CD4-positive, alpha-beta T cell treated with Interleukin-17A for 4 hours (primary cell): ENCODE data around the gene CCN2.

Source experiments
- DNase-seq: peaks from one replicate; pipeline ENCODE4 v3.0.0-alpha.2; 2020; ENCODE audit warnings: mixed read lengths

The CCN2 gene

GRCh38 chr6:131950767-131951575 lies at the start of gene CCN2:
CCN2 (minus strand) TSS chr6:131951372; CDS start chr6:131951172, 200 bp downstream.
- DNase-seq, result no peak

GRCh38 chr6:132000296-132000695 lies 49.1 kb upstream of the CCN2 start:
- DNase-seq, result no peak

- DNase-seq, result no peak
These were observed 48.5 kb upstream of the CCN2 start for GRCh38 chr6:131999545-132000146.

GRCh38 chr6:131998255-131998982 lies 47.2 kb upstream of the CCN2 start:
- no peak for DNase-seq

GRCh38 chr6:131997429-131998153 lies 46.4 kb upstream of the CCN2 start:
- no peak for DNase-seq

GRCh38 chr6:131995917-131996316 lies 44.7 kb upstream of the CCN2 start:
- DNase-seq, result no peak

GRCh38 chr6:131992557-131992956 lies 41.4 kb upstream of the CCN2 start:
- DNase-seq, result no peak

GRCh38 chr6:131989036-131989435 lies 37.9 kb upstream of the CCN2 start:
- no peak for DNase-seq

GRCh38 chr6:131982740-131983259 lies 31.6 kb upstream of the CCN2 start:
- DNase-seq, result no peak

- DNase-seq, result no peak
These were observed 30.4 kb upstream of the CCN2 start for GRCh38 chr6:131981624-131981978.

GRCh38 chr6:131980791-131981623 lies 29.8 kb upstream of the CCN2 start:
- DNase-seq, result no peak

- no peak for DNase-seq
These were observed 29.2 kb upstream of the CCN2 start for GRCh38 chr6:131980338-131980790.

- DNase-seq, result no peak
These were observed 28.6 kb upstream of the CCN2 start for GRCh38 chr6:131979515-131980337.

GRCh38 chr6:131978522-131978921 lies 27.4 kb upstream of the CCN2 start:
- DNase-seq, result no peak

GRCh38 chr6:131976545-131977061 lies 25.4 kb upstream of the CCN2 start:
- no peak for DNase-seq

- DNase-seq, result no peak
These were observed 21.6 kb upstream of the CCN2 start for GRCh38 chr6:131972741-131973140.

GRCh38 chr6:131970076-131970859 lies 19.1 kb upstream of the CCN2 start:
- no peak for DNase-seq

- no peak for DNase-seq
These were observed 17.5 kb upstream of the CCN2 start for GRCh38 chr6:131968656-131969055.

GRCh38 chr6:131967948-131968347 lies 16.8 kb upstream of the CCN2 start:
- DNase-seq, result no peak

GRCh38 chr6:131966443-131966842 lies 15.3 kb upstream of the CCN2 start:
- no peak for DNase-seq
